ENCODE measurements around the gene SERPINA5.
"Not testable (repeated sequence)": the region's sequence is repeated elsewhere in the genome, so short reads cannot be mapped to it uniquely, and the experiment has no call there.

The SERPINA5 gene

GRCh38 chr14:94635154-94635553 is 53.9 kb downstream of the SERPINA5 start (continued):
- TF ChIP-seq ZNF747 (tag by site-specific recombination; IDR thresholded peaks at IDR 0.05) (no peak), OVOL3 (tag by site-specific recombination; IDR thresholded peaks at IDR 0.05) (no peak), ZFP3 (tag by site-specific recombination; IDR thresholded peaks at IDR 0.05; ENCODE audit: low read depth) (no peak), ZNF571 (tag by site-specific recombination; IDR thresholded peaks at IDR 0.05) (no peak), TSHZ1 (tag by site-specific recombination; IDR thresholded peaks at IDR 0.05; ENCODE audit: borderline replicate concordance) (no peak), ZNF76 (tag by site-specific recombination; IDR thresholded peaks at IDR 0.05; ENCODE audit: borderline replicate concordance, low read depth) (no peak)

GRCh38 chr14:94636744-94637412 is 55.7 kb downstream of the SERPINA5 start:
- CTCF ChIA-PET, result interaction anchor here (0.5 kb wide), 1 partner anchor 113 kb away, joined by 4 read pairs; no protein-coding TSS in a partner anchor
- Histone ChIP-seq H3K36me3 (ENCODE audit: control insufficient read depth in 2 of 2, insufficient read depth in 1 of 2, low read length in 2 of 2) (no peaks in the 10 kb centered on the region), H3K4me1 (ENCODE audit: control insufficient read depth, insufficient read depth, low read length) (no peaks in the 10 kb centered on the region), H3K9me3 (ENCODE audit: control insufficient read depth, insufficient read depth, low read depth, low read length) (no peaks in the 10 kb centered on the region), H3K27ac (ENCODE audit: extremely low read depth, low read depth, low read length) (no peak overlapping the region), H3K4me3 (ENCODE audit: low read depth, low read length) (no peak overlapping the region)
- POLR2A ChIA-PET, result no interaction called here
- no peak for TF ChIP-seq ZEB2 (tag by site-specific recombination; IDR thresholded peaks at IDR 0.05)

- CTCF ChIA-PET, result interaction anchor here (0.7 kb wide), 1 partner anchor 20 kb away, joined by 3 read pairs; no protein-coding TSS in a partner anchor
- peak; percentile 56; the same call in 1 of the 2 replicates for TF ChIP-seq EGR2 (tag by site-specific recombination; IDR thresholded peaks at IDR 0.05; ENCODE audit: low read depth)
- H3K4me1 ChIP-seq (ENCODE audit: control insufficient read depth, insufficient read depth, low read length); POLR2A ChIA-PET; H3K4me3 ChIP-seq (ENCODE audit: low read depth, low read length); H3K36me3 ChIP-seq (ENCODE audit: control insufficient read depth in 2 of 2, insufficient read depth in 1 of 2, low read length in 2 of 2); H3K27ac ChIP-seq (ENCODE audit: extremely low read depth, low read depth, low read length); H3K9me3 ChIP-seq (ENCODE audit: control insufficient read depth, insufficient read depth, low read depth, low read length): not testable (repeated sequence)
Measured at GRCh38 chr14:94637814-94638213, 56.6 kb downstream of the SERPINA5 start.

- Histone ChIP-seq H3K4me1 (ENCODE audit: control insufficient read depth, insufficient read depth, low read length) (no peaks in the 10 kb centered on the region), H3K9me3 (ENCODE audit: control insufficient read depth, insufficient read depth, low read depth, low read length) (no peaks in the 10 kb centered on the region), H3K4me3 (ENCODE audit: low read depth, low read length) (no peak overlapping the region), H3K36me3 (ENCODE audit: control insufficient read depth in 2 of 2, insufficient read depth in 1 of 2, low read length in 2 of 2) (no peaks in the 10 kb centered on the region), H3K27ac (ENCODE audit: extremely low read depth, low read depth, low read length) (no peak overlapping the region)
- CTCF ChIA-PET, result interaction anchor here (0.7 to 0.9 kb wide), 3 partner anchors 21 to 1104 kb away, joined by 3 to 4 read pairs (median 3); no protein-coding TSS in a partner anchor
- TF ChIP-seq EGR2 (tag by site-specific recombination; IDR thresholded peaks at IDR 0.05; ENCODE audit: low read depth) (peak; percentile 88), ZNF600 (tag by site-specific recombination; IDR thresholded peaks at IDR 0.05) (no peak), ZNF510 (tag by site-specific recombination; IDR thresholded peaks at IDR 0.05; ENCODE audit: insufficient replicate concordance) (no peak), ZFHX2 (tag by site-specific recombination; conservative IDR thresholded peaks at IDR 0.05) (peak; percentile 96), ZSCAN4 (tag by site-specific recombination; IDR thresholded peaks at IDR 0.05) (peak; percentile 77), ZNF585B (tag by site-specific recombination; IDR thresholded peaks at IDR 0.05) (no peak), ZNF280D (tag by site-specific recombination; IDR thresholded peaks at IDR 0.05) (no peak)
- POLR2A ChIA-PET, result interaction anchor here (0.8 kb wide), 1 partner anchor 11 kb away, joined by 3 read pairs; no protein-coding TSS in a partner anchor
Measured at GRCh38 chr14:94638339-94638738, 57.1 kb downstream of the SERPINA5 start.

All from HEK293 (cell line).